Stimulated activated CD8-positive, alpha-beta memory T cell treated with anti-CD3 and anti-CD28 coated beads, Interleukin-7, amount 100 ng/mL, for 1 hour (primary cell): ENCODE results near the gene ZFAND5.

Experiments
- DNase-seq, 2 donors: peaks; one replicate each; pipeline ENCODE4 v3.0.0-alpha.2; 2020; ENCODE audit warnings: low read depth in 2 of 2

ZFAND5 gene

DNA sequence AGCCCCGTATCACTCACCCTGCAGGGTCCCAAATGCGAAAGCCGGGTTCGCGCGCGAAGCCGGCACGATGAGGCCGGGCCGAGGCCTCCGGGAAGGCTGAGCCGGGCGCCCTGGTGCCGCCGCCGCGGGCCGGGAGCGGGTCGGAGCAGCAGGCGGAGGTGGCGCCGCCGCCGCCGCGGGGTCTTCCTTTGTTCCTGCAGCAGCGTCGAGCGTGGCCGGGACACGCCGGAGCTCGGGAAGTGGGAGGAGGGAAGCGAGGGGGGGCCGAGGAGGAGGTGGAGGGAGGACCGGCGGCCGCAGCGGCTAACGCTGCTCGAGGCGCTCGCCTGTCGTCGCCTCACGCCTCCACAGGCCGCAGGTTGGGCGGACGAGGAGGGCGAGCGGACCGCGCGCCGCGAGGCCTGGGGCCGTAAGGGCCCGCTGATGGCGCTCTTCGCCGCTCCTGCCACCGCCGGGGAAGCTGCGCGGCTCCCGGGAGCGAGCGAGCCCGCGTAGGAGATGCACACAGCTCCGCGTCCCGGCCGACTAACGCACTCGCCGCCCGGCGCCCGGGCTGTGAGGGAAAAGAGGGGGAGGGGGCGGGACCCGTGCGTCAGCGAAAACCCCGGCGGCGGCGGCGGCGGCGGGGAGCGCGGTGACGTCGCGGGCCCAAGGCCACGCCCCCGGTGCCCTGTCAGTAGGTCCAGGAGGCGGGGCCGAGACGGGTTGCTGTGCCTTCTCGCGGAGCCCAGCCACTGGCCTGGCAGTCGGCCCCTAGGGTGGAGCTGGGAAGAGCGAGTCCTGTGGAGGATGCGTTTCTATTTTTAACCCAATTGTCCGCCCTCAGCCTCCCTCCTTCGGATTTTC, at the start of gene ZFAND5:
Gene ZFAND5 (minus strand): TSS at position 530 of the 846 bp plus-strand sequence. CDS start 4,430 bp downstream, outside the sequence.
- peak; percentile 85 to 88 for DNase-seq

- no peak for DNase-seq
These were observed 47.6 kb upstream of the ZFAND5 start for GRCh38 chr9:72412483-72413040.

GRCh38 chr9:72410214-72410613, 45.2 kb upstream of the ZFAND5 start:
- DNase-seq: no peak

DNA sequence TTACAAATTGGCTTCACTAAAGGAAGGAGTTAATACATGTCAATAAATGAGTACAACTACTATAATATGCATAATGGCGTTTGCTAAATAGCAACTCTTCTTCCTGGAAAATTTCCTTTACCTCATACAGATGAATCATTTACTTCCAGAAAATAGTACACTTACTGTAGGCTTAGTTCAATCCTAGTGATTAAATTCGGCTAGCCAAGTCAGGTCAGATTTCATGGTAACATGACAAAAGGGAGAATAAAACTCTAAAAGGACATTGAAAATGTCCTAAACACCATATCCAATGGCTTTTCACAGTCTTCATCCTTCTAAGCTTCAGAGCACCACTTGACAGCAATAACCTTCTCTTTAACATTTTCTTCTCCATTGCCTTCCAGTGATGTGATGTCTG, 42.1 kb upstream of the ZFAND5 start:
- DNase-seq: no peak

GRCh38 chr9:72402744-72403143, 37.7 kb upstream of the ZFAND5 start:
- no peak for DNase-seq

DNA sequence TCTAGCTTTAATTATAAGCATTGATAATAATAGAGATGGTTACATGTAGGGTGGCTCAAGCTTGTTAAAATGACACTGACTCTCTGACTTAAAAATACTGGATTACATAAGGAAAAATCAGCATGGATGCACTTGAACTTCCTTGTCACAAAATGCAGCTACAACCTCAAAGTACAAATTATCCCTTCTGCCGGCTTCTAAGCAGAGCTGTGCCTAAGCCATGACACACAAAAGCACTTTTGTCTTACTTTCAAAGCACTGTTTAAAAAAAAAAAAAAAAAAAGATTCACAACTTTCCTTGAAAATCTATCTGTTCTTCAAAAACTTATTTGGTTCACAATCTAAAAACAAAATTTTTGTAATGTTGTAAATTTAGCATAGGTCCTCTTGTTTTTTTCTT, 36.4 kb upstream of the ZFAND5 start:
- DNase-seq: no peak

DNA sequence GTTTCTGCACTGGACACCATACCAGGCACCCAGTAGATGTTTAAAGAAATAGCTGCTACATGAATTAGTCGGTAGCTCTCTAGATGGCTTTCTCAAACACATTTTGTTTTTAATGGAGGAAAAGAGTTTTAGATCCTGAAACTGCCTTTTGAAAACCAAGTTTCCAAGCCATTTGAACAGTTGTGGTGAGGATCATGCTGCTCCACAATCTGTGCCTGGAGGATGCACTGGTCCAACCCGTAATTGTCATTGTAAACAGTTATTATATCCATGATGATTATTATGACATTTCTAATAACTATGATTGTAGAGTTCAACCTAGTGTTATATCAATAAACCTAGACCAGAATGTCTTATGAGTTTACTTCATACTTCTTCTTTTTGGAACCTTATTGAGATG, 35.9 kb upstream of the ZFAND5 start:
- DNase-seq: no peak

DNA sequence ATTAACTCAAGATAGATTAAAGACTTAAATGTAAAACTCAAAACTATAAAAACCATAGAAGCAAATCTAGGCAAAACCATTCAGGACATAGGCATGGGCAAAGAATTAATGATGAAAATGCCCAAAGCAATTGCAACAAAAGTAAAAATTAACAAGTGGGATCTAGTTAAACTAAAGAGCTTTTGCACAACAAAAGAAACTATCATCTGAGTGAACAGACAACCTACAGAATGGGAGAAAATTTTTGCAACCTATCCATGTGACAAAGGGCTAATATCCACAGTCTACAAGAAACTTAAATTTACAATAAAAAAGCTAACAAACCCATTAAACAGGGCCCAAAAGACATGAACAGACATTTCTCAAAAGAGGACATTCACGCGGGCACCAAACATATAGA, 34.4 kb upstream of the ZFAND5 start:
- no peak for DNase-seq

GRCh38 chr9:72396247-72397091, 31.5 kb upstream of the ZFAND5 start:
- no peak for DNase-seq

- no peak for DNase-seq
These were observed 29.1 kb upstream of the ZFAND5 start for GRCh38 chr9:72394066-72394465.

GRCh38 chr9:72390907-72391306, 25.9 kb upstream of the ZFAND5 start:
- no peak for DNase-seq

- no peak for DNase-seq
These were observed 21.2 kb upstream of the ZFAND5 start for GRCh38 chr9:72386186-72386585.

DNA sequence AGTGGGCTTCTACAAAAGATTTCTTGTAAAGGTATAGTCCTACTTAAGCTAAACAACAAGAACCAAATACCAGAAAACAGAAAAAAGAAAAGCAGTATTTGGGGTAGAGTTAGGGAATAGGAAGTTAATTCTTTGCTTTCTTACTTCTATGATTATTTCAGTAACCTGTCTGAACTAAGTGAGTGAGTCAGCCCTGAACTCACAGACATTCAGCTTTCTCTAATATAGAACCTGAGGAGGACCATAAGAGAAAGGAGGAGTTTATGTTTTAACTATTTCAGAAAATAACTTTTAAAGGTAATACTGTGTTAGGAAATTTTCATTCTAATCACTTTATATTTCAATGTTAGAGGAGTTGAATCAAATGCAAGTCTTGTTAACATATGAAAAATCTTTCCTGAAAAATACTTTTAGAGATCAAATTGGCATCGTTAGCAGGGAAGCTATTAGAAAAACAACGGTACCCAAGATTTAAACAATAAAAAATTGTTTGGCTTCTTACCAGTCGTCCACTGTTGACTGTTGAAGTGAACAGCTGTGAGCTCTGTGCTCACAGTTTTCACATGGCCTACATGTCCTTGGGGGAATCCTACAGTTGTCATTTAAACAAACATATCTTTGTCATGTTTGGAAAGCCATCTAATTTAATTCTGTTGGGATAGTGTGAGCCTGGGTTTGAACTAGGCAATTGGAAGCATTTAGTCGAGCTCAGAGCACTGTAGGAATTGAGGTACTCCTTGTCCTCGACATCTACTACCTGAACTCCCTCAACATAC, 19.9 kb upstream of the ZFAND5 start:
- no peak for DNase-seq

GRCh38 chr9:72383978-72384709, 19.1 kb upstream of the ZFAND5 start:
- DNase-seq: no peak

GRCh38 chr9:72382405-72382804, 17.4 kb upstream of the ZFAND5 start:
- DNase-seq: no peak

DNA sequence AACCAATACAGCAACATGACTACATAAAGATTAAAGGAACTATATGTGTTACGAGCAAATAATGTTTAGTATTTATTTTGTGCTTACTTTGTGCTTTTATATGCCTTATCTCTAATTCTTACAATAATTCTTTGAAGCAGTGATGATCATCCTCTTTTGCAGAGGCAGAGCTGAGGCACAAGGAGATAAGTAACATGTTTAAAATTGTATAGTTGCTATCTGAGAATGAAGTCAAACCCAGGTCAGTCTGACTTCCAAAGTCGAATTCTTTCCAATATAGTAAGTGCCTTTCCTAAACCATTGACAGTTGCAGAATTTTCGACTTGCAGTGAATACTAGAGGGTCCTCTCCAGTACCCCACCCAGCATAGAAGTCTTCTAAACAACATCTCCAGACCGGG, 12.0 kb upstream of the ZFAND5 start:
- DNase-seq: no peak

- DNase-seq: no peak
These were observed 6.1 kb upstream of the ZFAND5 start for GRCh38 chr9:72371151-72371550.

- DNase-seq: peak; percentile 20 to 26
These were observed 683 bp upstream of the ZFAND5 start for GRCh38 chr9:72365525-72366256.

GRCh38 chr9:72363908-72364678, 915 bp downstream of the ZFAND5 start:
- DNase-seq: peak; percentile 36 to 40

DNA sequence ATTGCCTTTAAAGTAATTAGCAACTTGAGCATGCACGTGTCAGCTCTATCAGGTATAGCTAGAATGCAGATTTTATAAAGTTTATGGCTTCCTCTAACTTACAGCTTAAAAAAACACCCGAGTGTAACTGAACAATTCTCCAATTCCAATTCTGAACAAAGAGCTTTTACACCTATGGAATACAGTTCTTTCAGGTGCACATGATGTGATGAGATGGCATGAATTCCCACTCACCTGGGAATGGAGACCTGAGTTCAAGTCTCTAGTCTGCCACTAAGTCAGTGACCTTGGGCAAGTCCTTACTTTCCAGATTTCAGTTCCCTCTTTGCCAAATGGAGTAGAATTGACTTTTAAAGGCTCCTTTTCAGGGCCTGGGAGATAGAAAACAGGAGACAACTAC, 1.8 kb downstream of the ZFAND5 start:
- DNase-seq: no peak
